HepG2 (cell line): ENCODE results near the gene PIGC. TPM values are rescaled to one million over a fixed set of nuclear protein-coding genes. Genes with fewer than 3 reads are reported as not detected.

Source experiments
- ARNT ChIP-seq: fragments of 450-650 bp; IDR thresholded peaks from 2 replicates; pipeline ENCODE4 v1.6.1; 2017
- EP300 ChIP-seq, 3 experiments: sonication (generic) in 1 of 3; formaldehyde crosslinking in 1 of 3; IDR thresholded peaks; 2 replicates each; pipeline versions ENCODE4 v1.5.1 to v1.6.1; 2011 to 2020; ENCODE audit warnings: low read depth in 2 of 3, low read length in 2 of 3, borderline replicate concordance in 1 of 3, improper control_type of control experiment in 1 of 3, mild to moderate bottlenecking in 1 of 3, missing genetic modification reagents in 1 of 3, moderate library complexity in 1 of 3
- HMG20A ChIP-seq: IDR thresholded peaks from 2 replicates; pipeline ENCODE4 v1.6.1; 2016; ENCODE audit warnings: borderline replicate concordance
- MIXL1 ChIP-seq: IDR thresholded peaks from 2 replicates; pipeline ENCODE4 v1.6.1; 2016
- SALL1 ChIP-seq: sonication (generic); formaldehyde crosslinking; IDR thresholded peaks from 2 replicates; pipeline ENCODE4 v1.8.0; 2022; ENCODE audit warnings: mild to moderate bottlenecking, missing genetic modification reagents
- SIX1 ChIP-seq: sonication (generic); formaldehyde crosslinking; IDR thresholded peaks from 2 replicates; pipeline ENCODE4 v1.4.0; 2020; ENCODE audit warnings: missing genetic modification reagents, borderline replicate concordance
- SMAD9 ChIP-seq: sonication (generic); formaldehyde crosslinking; IDR thresholded peaks from 2 replicates; pipeline ENCODE4 v1.5.1; 2020; ENCODE audit warnings: mild to moderate bottlenecking, missing genetic modification reagents
- ZNF138 ChIP-seq: sonication (generic); formaldehyde crosslinking; IDR thresholded peaks from 2 replicates; pipeline ENCODE4 v1.5.0; 2020; ENCODE audit warnings: mild to moderate bottlenecking, low read depth, missing genetic modification reagents
- ZNF205 ChIP-seq: IDR thresholded peaks from 2 replicates; pipeline ENCODE4 v1.6.1; 2018; ENCODE audit warnings: missing biosample characterization, missing genetic modification reagents
- ZNF292 ChIP-seq: sonication (generic); formaldehyde crosslinking; IDR thresholded peaks from 2 replicates; pipeline ENCODE4 v1.8.1; 2022; ENCODE audit warnings: mild to moderate bottlenecking, low read depth, missing genetic modification reagents, borderline replicate concordance
- ZNF530 ChIP-seq: sonication (generic); formaldehyde crosslinking; IDR thresholded peaks from 2 replicates; pipeline ENCODE4 v1.5.0; 2020; ENCODE audit warnings: low read depth, mild to moderate bottlenecking, missing genetic modification reagents
- ZNF775 ChIP-seq: sonication (generic); formaldehyde crosslinking; IDR thresholded peaks from 2 replicates; pipeline ENCODE4 v1.4.0; 2020; ENCODE audit warnings: missing genetic modification reagents, mild to moderate bottlenecking, moderate library complexity, borderline replicate concordance
- ZNF883 ChIP-seq: sonication (generic); formaldehyde crosslinking; IDR thresholded peaks from 2 replicates; pipeline ENCODE4 v1.5.1; 2020; ENCODE audit warnings: mild to moderate bottlenecking, missing genetic modification reagents; ENCODE audit errors: not compliant biosample characterization
- ZSCAN22 ChIP-seq: sonication (generic); formaldehyde crosslinking; IDR thresholded peaks from 2 replicates; pipeline ENCODE4 v1.4.0; 2020; ENCODE audit warnings: mild to moderate bottlenecking, missing genetic modification reagents
- ZZZ3 ChIP-seq: sonication (generic); formaldehyde crosslinking; IDR thresholded peaks from 2 replicates; pipeline ENCODE4 v1.4.0; 2020; ENCODE audit warnings: missing genetic modification reagents, mild to moderate bottlenecking, borderline replicate concordance
- polyA plus RNA-seq, 8 experiments: library from polyadenylated mRNA; depleted of rRNA in 3 of 8; stranded (reverse) in 7 of 8; unstranded in 1 of 8; fragments of >200 nt; fragmentation: Illumina TruSeq in 4 of 8; extraction: Trizol in 4 of 8; gene quantifications; 2 replicates each; pipeline versions ENCODE4 v1.2.1 to v1.2.3, GENCODE V29; 2011 to 2016; ENCODE audit warnings: low read depth in 4 of 8, missing spikeins in 1 of 8, mixed read lengths in 1 of 8; ENCODE audit not compliant: insufficient read depth in 1 of 8
- total RNA-seq, 5 experiments: library from RNA; depleted of rRNA; stranded (reverse); fragments of >200 nt; fragmentation: Illumina TruSeq; extraction: Trizol; gene quantifications; 2 replicates each; pipeline ENCODE4 v1.2.3, GENCODE V29; 2016; ENCODE audit warnings: low read depth in 1 of 5
- TF ChIP-seq, protein P1 (sequence below): sonication (generic); formaldehyde crosslinking; IDR thresholded peaks from 2 replicates; pipeline ENCODE4 v1.5.1; 2020; ENCODE audit warnings: mild to moderate bottlenecking, missing genetic modification reagents, borderline replicate concordance
- TF ChIP-seq, protein P2 (sequence below): sonication (generic); formaldehyde crosslinking; IDR thresholded peaks from 2 replicates; pipeline ENCODE4 v1.4.0; 2020; ENCODE audit warnings: missing genetic modification reagents, mild to moderate bottlenecking, borderline replicate concordance
- TF ChIP-seq, protein P3 (sequence below): sonication (generic); formaldehyde crosslinking; IDR thresholded peaks from 2 replicates; pipeline ENCODE4 v1.8.1; 2023; ENCODE audit warnings: missing genetic modification reagents, inconsistent platforms, borderline replicate concordance
- TF ChIP-seq, protein P4 (sequence below): sonication (generic); formaldehyde crosslinking; IDR thresholded peaks from 2 replicates; pipeline ENCODE4 v1.4.0; 2020; ENCODE audit warnings: mild to moderate bottlenecking, missing genetic modification reagents

Gene PIGC
- total and polyA plus RNA-seq, 2 of the 13 experiments (the other 11 are each of a cell fraction or from before 2014, with no cell fraction given): 26.7 to 29.5 TPM

DNA sequence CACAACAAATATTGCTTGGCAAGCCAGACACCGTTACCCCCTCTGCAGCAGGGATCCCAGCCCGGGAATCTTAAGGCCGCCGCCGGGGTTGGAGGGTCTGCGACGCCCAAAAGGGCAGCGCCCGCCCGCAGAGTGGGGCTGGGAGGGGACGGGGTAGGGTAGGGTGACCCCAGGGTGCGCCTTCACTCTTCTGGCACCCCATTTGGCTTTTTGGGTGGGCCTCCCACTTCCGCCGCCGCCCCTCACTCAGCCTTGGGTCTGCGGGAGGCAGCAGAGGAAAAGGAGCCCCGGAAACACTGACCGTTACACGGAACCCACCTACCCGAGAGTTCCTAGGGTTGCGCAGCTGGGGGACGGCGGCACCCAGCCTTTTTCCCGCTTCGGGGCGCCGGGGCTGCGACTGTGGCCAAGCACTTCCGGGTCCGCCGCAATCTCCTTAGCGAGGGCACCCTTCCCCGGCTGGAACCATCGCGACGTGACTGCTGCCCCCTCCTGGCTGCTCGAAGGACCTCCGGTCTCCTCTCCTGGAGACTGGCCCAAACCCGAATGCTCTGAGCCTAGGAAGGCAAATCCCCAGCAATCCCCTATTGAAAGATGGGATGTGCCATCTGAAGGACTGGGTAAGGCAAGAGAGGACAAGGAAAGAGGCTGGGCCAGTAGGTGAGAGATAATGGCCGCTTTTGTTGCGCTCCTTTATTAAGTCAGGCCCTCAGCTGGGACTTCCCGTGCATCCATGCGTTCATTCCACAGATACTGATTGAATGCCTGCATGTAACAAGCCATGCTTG is at the start of gene PIGC (continued):
- peak; percentile 58; the same call in 1 of the 2 replicates for TF ChIP-seq ZNF205 (CRISPR knock-in tag)
- no peak for TF ChIP-seq ZSCAN22
- TF ChIP-seq, protein P1, sequence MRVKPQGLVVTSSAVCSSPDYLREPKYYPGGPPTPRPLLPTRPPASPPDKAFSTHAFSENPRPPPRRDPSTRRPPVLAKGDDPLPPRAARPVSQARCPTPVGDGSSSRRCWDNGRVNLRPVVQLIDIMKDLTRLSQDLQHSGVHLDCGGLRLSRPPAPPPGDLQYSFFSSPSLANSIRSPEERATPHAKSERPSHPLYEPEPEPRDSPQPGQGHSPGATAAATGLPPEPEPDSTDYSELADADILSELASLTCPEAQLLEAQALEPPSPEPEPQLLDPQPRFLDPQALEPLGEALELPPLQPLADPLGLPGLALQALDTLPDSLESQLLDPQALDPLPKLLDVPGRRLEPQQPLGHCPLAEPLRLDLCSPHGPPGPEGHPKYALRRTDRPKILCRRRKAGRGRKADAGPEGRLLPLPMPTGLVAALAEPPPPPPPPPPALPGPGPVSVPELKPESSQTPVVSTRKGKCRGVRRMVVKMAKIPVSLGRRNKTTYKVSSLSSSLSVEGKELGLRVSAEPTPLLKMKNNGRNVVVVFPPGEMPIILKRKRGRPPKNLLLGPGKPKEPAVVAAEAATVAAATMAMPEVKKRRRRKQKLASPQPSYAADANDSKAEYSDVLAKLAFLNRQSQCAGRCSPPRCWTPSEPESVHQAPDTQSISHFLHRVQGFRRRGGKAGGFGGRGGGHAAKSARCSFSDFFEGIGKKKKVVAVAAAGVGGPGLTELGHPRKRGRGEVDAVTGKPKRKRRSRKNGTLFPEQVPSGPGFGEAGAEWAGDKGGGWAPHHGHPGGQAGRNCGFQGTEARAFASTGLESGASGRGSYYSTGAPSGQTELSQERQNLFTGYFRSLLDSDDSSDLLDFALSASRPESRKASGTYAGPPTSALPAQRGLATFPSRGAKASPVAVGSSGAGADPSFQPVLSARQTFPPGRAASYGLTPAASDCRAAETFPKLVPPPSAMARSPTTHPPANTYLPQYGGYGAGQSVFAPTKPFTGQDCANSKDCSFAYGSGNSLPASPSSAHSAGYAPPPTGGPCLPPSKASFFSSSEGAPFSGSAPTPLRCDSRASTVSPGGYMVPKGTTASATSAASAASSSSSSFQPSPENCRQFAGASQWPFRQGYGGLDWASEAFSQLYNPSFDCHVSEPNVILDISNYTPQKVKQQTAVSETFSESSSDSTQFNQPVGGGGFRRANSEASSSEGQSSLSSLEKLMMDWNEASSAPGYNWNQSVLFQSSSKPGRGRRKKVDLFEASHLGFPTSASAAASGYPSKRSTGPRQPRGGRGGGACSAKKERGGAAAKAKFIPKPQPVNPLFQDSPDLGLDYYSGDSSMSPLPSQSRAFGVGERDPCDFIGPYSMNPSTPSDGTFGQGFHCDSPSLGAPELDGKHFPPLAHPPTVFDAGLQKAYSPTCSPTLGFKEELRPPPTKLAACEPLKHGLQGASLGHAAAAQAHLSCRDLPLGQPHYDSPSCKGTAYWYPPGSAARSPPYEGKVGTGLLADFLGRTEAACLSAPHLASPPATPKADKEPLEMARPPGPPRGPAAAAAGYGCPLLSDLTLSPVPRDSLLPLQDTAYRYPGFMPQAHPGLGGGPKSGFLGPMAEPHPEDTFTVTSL (CRISPR knock-in tag): no peak
- TF ChIP-seq, protein P2, sequence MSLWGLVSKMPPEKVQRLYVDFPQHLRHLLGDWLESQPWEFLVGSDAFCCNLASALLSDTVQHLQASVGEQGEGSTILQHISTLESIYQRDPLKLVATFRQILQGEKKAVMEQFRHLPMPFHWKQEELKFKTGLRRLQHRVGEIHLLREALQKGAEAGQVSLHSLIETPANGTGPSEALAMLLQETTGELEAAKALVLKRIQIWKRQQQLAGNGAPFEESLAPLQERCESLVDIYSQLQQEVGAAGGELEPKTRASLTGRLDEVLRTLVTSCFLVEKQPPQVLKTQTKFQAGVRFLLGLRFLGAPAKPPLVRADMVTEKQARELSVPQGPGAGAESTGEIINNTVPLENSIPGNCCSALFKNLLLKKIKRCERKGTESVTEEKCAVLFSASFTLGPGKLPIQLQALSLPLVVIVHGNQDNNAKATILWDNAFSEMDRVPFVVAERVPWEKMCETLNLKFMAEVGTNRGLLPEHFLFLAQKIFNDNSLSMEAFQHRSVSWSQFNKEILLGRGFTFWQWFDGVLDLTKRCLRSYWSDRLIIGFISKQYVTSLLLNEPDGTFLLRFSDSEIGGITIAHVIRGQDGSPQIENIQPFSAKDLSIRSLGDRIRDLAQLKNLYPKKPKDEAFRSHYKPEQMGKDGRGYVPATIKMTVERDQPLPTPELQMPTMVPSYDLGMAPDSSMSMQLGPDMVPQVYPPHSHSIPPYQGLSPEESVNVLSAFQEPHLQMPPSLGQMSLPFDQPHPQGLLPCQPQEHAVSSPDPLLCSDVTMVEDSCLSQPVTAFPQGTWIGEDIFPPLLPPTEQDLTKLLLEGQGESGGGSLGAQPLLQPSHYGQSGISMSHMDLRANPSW (CRISPR knock-in tag): peak; percentile 58; the same call in 1 of the 2 replicates
- no peak for TF ChIP-seq SMAD9 (CRISPR knock-in tag)
- no peak for TF ChIP-seq MIXL1
- TF ChIP-seq, protein P3, sequence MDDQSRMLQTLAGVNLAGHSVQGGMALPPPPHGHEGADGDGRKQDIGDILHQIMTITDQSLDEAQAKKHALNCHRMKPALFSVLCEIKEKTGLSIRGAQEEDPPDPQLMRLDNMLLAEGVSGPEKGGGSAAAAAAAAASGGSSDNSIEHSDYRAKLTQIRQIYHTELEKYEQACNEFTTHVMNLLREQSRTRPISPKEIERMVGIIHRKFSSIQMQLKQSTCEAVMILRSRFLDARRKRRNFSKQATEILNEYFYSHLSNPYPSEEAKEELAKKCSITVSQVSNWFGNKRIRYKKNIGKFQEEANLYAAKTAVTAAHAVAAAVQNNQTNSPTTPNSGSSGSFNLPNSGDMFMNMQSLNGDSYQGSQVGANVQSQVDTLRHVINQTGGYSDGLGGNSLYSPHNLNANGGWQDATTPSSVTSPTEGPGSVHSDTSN (CRISPR knock-in tag): no peak
- TF ChIP-seq ZNF775 (CRISPR knock-in tag): no peak
- peak; percentile 67 for TF ChIP-seq ZNF883
- TF ChIP-seq ZNF138 (CRISPR knock-in tag): no peak
- peak; percentile 87 for TF ChIP-seq SALL1 (CRISPR knock-in tag)
- no peak for TF ChIP-seq HMG20A
- TF ChIP-seq, protein P4, sequence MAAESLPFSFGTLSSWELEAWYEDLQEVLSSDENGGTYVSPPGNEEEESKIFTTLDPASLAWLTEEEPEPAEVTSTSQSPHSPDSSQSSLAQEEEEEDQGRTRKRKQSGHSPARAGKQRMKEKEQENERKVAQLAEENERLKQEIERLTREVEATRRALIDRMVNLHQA (CRISPR knock-in tag): no peak
- no peak for TF ChIP-seq ZNF530
- no peak for TF ChIP-seq SIX1 (CRISPR knock-in tag)
- TF ChIP-seq ZNF292 (CRISPR knock-in tag): peak; percentile 33; the same call in 1 of the 2 replicates
- TF ChIP-seq ZZZ3: no peak; the same call in 1 of the 2 replicates
- TF ChIP-seq EP300 (IDR thresholded peaks at IDR 0.05; ENCODE audit: low read depth in 2 of 2, low read length in 2 of 2): no peak; a peak in 1 of 4 replicates
- 0 out of 2 replicates have a peak, but pooled peaks have one; percentile 10 for TF ChIP-seq EP300 (CRISPR knock-in tag; IDR thresholded peaks at IDR 0.05; ENCODE audit: borderline replicate concordance)
- no peak for TF ChIP-seq ARNT
